SK-N-SH (cell line): ENCODE measurements around the gene HOXD13.

Experiments used
- CTCF ChIP-seq: fragments of 200-600 bp; sonication (generic); IDR thresholded peaks from 2 replicates; pipeline ENCODE4 v1.6.1; 2017; ENCODE audit warnings: antibody characterized with exemption, mild to moderate bottlenecking, moderate library complexity
- EZH2phosphoT487 ChIP-seq: fragments of 200-600 bp; sonication (generic); IDR thresholded peaks from 2 replicates; pipeline ENCODE4 v1.6.1; 2017; ENCODE audit warnings: low read depth, mixed run types, mild to moderate bottlenecking, antibody characterized with exemption, moderate library complexity, borderline replicate concordance
- JUND ChIP-seq: IDR thresholded peaks from 2 replicates; pipeline ENCODE4 v1.4.0; 2012
- POLR2AphosphoS5 ChIP-seq: IDR thresholded peaks from 2 replicates; pipeline ENCODE4 v1.6.1; 2012; ENCODE audit warnings: low read depth, low read length
- RAD21 ChIP-seq: IDR thresholded peaks from 2 replicates; pipeline ENCODE4 v1.6.1; 2012; ENCODE audit warnings: mild to moderate bottlenecking, low read length
- RCOR1 ChIP-seq: fragments of 150-350 bp; IDR thresholded peaks from 2 replicates; pipeline ENCODE4 v1.6.1; 2017; ENCODE audit warnings: antibody characterized with exemption, low read length
- SIN3A ChIP-seq: IDR thresholded peaks from 2 replicates; pipeline ENCODE4 v1.6.1; 2012; ENCODE audit warnings: low read depth, mild to moderate bottlenecking, low read length, moderate library complexity, borderline replicate concordance
- TCF12 ChIP-seq: IDR thresholded peaks from 2 replicates; pipeline ENCODE4 v1.4.0; 2012

GRCh38 chr2:176124110-176124946 is 31.8 kb downstream of the HOXD13 start:
- TF ChIP-seq CTCF (no peak), RAD21 (no peak), RCOR1 (no peak), EZH2phosphoT487 (no peak), SIN3A (no peak), JUND (no peak), POLR2AphosphoS5 (no peak), TCF12 (no peak)
